ENCODE data around the gene PARD3. TPM values are rescaled to one million over a fixed set of nuclear protein-coding genes. Genes with fewer than 3 reads are reported as not detected.

PARD3 gene
- total RNA-seq, 4 donors from 2014 or later, result 42.6 to 63.6 (median 55.2) TPM

DNA sequence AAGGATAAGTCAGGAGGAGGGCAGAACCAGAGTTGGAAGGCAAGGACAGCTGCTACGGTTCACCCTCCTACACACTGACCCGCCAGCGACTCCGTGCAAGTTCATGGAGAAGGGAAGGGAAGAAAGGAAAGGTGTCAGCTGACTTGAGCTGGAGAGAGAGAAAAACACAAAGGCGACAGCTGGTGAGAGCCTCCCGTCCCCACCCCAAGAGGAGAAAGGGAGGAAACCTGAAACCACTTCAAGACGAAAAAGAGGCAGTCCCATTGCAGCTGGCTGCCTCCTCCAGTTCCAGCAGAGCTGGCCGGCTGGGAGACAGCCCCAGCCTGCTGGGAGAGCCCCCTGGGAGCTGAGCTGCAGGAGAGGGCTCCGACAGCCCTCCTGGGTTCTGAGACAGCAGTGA is 75.2 kb downstream of the PARD3 start:
- Histone ChIP-seq H3K4me3 (peak overlapping the region in 1 of 4 donors; percentile 2), H3K27me3 (no peaks in the 10 kb centered on the region), H3K4me1 (peaks cover 0 to 36% (median 7%) of the 10 kb centered on the region in 4 donors), H3K27ac (peak overlapping the region in 1 of 4 donors; percentile 1), H3K36me3 (no peaks in the 10 kb centered on the region), H3K9me3 (no peaks in the 10 kb centered on the region)
- 12 to 23% methylated on average over 9 of the region's 9 CpGs for WGBS, 2 donors
- TF ChIP-seq POLR2A (IDR thresholded peaks at IDR 0.05) (no peak), EP300 (IDR thresholded peaks at IDR 0.05) (no peak)
- TF ChIP-seq, protein P1, sequence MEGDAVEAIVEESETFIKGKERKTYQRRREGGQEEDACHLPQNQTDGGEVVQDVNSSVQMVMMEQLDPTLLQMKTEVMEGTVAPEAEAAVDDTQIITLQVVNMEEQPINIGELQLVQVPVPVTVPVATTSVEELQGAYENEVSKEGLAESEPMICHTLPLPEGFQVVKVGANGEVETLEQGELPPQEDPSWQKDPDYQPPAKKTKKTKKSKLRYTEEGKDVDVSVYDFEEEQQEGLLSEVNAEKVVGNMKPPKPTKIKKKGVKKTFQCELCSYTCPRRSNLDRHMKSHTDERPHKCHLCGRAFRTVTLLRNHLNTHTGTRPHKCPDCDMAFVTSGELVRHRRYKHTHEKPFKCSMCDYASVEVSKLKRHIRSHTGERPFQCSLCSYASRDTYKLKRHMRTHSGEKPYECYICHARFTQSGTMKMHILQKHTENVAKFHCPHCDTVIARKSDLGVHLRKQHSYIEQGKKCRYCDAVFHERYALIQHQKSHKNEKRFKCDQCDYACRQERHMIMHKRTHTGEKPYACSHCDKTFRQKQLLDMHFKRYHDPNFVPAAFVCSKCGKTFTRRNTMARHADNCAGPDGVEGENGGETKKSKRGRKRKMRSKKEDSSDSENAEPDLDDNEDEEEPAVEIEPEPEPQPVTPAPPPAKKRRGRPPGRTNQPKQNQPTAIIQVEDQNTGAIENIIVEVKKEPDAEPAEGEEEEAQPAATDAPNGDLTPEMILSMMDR (IDR thresholded peaks at IDR 0.05), result no peak
- no peak for DNase-seq (ENCODE audit: low spot score in 2 of 2)

DNA sequence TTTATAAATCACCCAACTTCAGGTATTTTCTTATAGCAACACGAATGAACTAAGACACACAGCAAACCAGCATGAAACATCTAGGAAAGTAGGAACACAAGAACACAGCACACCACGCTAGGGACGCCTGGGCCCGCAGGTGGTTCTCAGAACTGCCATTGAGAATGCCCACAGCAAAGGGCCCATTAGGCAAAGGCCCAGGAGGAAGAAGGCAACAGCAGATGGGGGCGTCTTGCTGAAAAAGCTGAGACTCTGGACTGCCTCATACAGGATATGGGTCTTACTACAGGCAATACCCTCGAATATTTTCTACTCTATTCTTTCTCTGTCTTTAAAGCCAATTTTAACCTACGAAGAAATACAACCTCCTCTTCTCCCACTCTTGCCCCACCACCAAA is 77.3 kb downstream of the PARD3 start:
- H3K27me3 ChIP-seq, result no peaks in the 10 kb centered on the region
- no peaks in the 10 kb centered on the region for H3K36me3 ChIP-seq
- no peaks in the 10 kb centered on the region for H3K9me3 ChIP-seq
- no peak overlapping the region for H3K4me3 ChIP-seq
- DNase-seq (ENCODE audit: low spot score in 2 of 2), result no peak
- peaks cover 0 to 33% (median 7%) of the 10 kb centered on the region in 4 donors for H3K4me1 ChIP-seq
- 92 to 97% methylated on average over 7 of the region's 7 CpGs for WGBS, 2 donors
- TF ChIP-seq POLR2A (IDR thresholded peaks at IDR 0.05), result no peak
- TF ChIP-seq, protein P1 (IDR thresholded peaks at IDR 0.05), result no peak
- no peak overlapping the region for H3K27ac ChIP-seq

DNA sequence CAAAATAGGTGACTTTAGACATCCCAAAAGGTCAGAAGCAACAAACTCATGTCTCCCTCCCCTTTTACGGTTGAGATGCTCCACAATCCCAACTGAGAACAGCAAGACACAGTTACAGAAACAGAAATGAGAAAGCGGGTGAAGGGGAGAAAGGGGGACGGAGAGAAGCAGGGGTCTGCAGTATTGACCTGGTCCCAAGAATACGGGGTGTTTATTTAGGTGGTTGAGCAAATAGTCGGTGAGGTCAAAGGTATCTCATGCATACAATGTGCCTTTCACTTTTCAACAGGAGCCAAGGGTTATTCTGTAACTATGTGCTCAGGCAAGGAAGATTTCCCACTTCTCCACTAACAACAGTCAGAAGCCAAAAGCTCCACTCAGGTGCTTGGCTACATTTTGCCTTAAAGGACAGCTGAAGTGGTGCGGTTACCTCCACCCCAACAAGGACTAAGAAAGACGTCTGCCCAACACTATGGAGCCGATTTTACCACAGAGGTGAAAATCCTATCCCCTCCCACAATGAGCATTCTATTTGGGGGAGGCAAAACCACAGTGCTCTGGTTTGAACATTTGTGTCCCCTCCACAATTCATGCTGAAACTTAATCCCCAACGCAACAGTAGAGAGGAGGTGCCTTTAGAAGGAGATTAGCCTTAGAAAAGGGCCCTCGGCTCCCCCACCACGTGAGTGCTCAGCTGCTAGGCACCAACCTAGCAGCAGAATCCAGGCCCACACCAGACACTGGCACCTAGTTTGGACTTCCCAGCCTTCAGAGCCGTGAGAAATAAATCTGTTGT is 77.9 kb downstream of the PARD3 start:
- no peak for DNase-seq (ENCODE audit: low spot score in 2 of 2)
- WGBS, 2 donors, result 83 to 84% methylated on average over 12 of the region's 12 CpGs
- no peak overlapping the region for H3K27ac ChIP-seq
- peaks cover 0 to 36% (median 7%) of the 10 kb centered on the region in 4 donors for H3K4me1 ChIP-seq
- H3K27me3 ChIP-seq, result no peaks in the 10 kb centered on the region
- no peaks in the 10 kb centered on the region for H3K36me3 ChIP-seq
- H3K4me3 ChIP-seq, result no peak overlapping the region
- no peaks in the 10 kb centered on the region for H3K9me3 ChIP-seq
- TF ChIP-seq POLR2A (IDR thresholded peaks at IDR 0.05), result no peak
- TF ChIP-seq, protein P1 (IDR thresholded peaks at IDR 0.05), result no peak
- no peak for TF ChIP-seq EP300 (IDR thresholded peaks at IDR 0.05)

DNA sequence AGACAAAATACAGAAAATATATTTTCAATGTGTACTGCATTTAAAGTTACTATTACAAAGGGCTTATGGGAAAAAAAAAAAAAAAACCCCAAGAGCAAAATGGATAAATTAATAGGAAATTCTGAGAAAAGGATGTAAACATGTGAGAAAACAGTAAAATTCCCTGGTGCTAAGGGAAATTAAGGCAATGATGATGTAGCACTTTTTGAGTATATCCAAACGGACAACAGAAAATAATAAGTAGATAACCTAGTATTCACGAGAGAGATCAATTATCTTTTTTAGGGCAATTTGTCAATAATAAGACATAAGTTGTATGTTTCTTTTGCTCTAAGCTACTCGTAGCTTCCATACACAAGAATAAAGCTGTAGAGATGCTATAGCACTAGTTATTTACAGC is 80.2 kb downstream of the PARD3 start:
- DNase-seq (ENCODE audit: low spot score in 2 of 2), result no peak
- Histone ChIP-seq H3K27ac (no peak overlapping the region), H3K4me1 (peaks cover 0 to 46% (median 9%) of the 10 kb centered on the region in 4 donors), H3K27me3 (no peaks in the 10 kb centered on the region), H3K4me3 (no peak overlapping the region), H3K36me3 (no peaks in the 10 kb centered on the region), H3K9me3 (no peaks in the 10 kb centered on the region)
- 83 to 85% methylated on average over 3 of the region's 3 CpGs for WGBS, 2 donors
- TF ChIP-seq, protein P1 (IDR thresholded peaks at IDR 0.05), result no peak
- TF ChIP-seq POLR2A (IDR thresholded peaks at IDR 0.05) (no peak), EP300 (IDR thresholded peaks at IDR 0.05) (no peak)

DNA sequence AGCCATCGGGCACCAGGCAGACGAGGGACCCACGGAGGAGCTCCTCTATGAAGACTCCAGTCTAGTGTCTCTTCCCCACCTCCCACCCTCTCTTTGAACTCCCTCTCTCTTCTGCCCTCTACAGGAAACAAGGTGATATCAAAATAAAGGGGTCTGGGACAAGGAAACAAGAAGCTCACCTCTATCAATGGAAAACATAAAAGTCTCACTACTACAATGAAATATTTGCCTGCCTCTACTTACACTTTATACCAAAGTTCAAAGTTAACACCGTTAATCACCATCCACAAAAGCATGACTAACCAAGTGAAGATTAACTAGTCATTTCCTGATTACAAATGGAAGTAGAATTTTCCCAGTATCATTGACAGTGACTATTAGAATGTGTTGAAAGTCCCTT is 82.2 kb downstream of the PARD3 start:
- WGBS, 2 donors, result 77 to 80% methylated on average over 4 of the region's 4 CpGs
- Histone ChIP-seq H3K36me3 (no peaks in the 10 kb centered on the region), H3K27me3 (no peaks in the 10 kb centered on the region), H3K4me1 (peaks cover 0 to 51% (median 6%) of the 10 kb centered on the region in 4 donors), H3K27ac (no peak overlapping the region), H3K9me3 (no peaks in the 10 kb centered on the region), H3K4me3 (no peak overlapping the region)
- no peak for TF ChIP-seq POLR2A (IDR thresholded peaks at IDR 0.05)
- DNase-seq (ENCODE audit: low spot score in 2 of 2), result no peak
